K562 (cell line): ENCODE data around the gene CNGA3.

Experiments used
- FOXA3 ChIP-seq, 2 experiments: fragments of 450-650 bp in 1 of 2; sonication (generic) in 1 of 2; formaldehyde crosslinking; IDR thresholded peaks in 1 of 2; conservative IDR thresholded peaks in 1 of 2; 2 replicates each; pipeline versions ENCODE4 v1.4.0 to v1.8.0; 2020 to 2022; ENCODE audit warnings: mild to moderate bottlenecking in 2 of 2, missing genetic modification reagents in 1 of 2
- FOXP1 ChIP-seq: sonication (generic); formaldehyde crosslinking; IDR thresholded peaks from 2 replicates; pipeline ENCODE4 v1.8.0; 2022; ENCODE audit warnings: mild to moderate bottlenecking, missing genetic modification reagents
- MCM5 ChIP-seq: fragments of 450-650 bp; IDR thresholded peaks from 2 replicates; pipeline ENCODE4 v1.6.1; 2016; ENCODE audit warnings: low read depth
- MECOM ChIP-seq: fragments of 250-450 bp; sonication (Bioruptor Pico); IDR thresholded peaks from 2 replicates; pipeline ENCODE4 v1.8.0; 2022; ENCODE audit warnings: inconsistent platforms
- MXI1 ChIP-seq: IDR thresholded peaks from 2 replicates; pipeline ENCODE4 v1.6.1; 2011; ENCODE audit warnings: low read depth, mild to moderate bottlenecking, improper control_type of control experiment, low read length
- POLR2AphosphoS5 ChIP-seq: IDR thresholded peaks from 2 replicates; pipeline ENCODE4 v1.6.1; 2011; ENCODE audit warnings: mild to moderate bottlenecking, low read depth, low read length, moderate library complexity; ENCODE audit not compliant: control insufficient read depth, insufficient read depth
- PRPF4 ChIP-seq: fragments of 200-400 bp; formaldehyde crosslinking; IDR thresholded peaks from one replicate; pipeline ENCODE4 v1.6.1; 2017; ENCODE audit warnings: low read length, low read depth, mild to moderate bottlenecking; ENCODE audit not compliant: insufficient read depth, poor library complexity, severe bottlenecking
- SMARCB1 ChIP-seq: IDR thresholded peaks from 2 replicates; pipeline ENCODE4 v1.6.1; 2011; ENCODE audit warnings: improper control_type of control experiment, low read depth; ENCODE audit not compliant: insufficient read length
- TEAD4 ChIP-seq, 2 experiments: sonication (generic) in 1 of 2; formaldehyde crosslinking in 1 of 2; IDR thresholded peaks; 2 replicates each; pipeline versions ENCODE4 v1.6.1 to v1.8.0; 2012 to 2022; ENCODE audit warnings: borderline replicate concordance in 1 of 2, inconsistent platforms in 1 of 2, low read length in 1 of 2, mild to moderate bottlenecking in 1 of 2, missing genetic modification reagents in 1 of 2
- TF ChIP-seq, protein P1 (sequence below), 3 experiments: IDR thresholded peaks in 2 of 3; conservative IDR thresholded peaks in 1 of 3; 2 replicates each; pipeline ENCODE4 v1.5.1; 2011 to 2012; ENCODE audit warnings: low read length in 3 of 3, mild to moderate bottlenecking in 3 of 3, control low read depth in 2 of 3, improper control_type of control experiment in 1 of 3, inconsistent platforms in 1 of 3, low read depth in 1 of 3, mixed read lengths in 1 of 3, moderate library complexity in 1 of 3; ENCODE audit not compliant: insufficient read depth in 2 of 3

DNA sequence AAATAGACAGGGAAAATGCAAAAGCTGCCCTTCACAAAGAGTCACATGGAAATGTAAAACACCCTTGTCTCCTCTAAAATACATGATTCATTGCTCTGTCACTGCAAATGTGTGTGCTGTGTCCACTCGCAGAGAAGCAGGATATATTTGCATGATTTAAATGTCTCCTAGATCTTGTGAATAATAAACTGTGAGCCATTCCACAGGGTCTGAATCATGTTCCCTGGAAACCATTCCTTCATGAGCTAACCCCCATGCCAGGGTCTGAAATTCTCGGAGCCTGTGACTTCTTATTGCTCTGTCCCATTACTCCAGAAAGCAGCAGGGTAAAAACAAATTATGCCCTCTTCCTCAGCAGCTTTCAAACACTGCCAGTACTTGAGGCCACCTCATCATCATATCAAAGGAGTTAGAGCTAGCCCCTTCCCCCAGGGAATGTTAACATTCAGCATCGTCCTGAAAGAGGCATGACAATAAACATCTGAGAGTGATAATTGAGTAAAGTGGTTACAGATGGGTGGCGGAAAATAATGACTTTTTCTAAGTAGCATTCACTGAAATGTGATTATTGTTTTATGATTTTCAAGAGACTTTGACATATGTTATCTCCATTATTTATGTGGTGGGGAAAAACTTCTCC is 11.7 kb upstream of the CNGA3 start:
- TF ChIP-seq MCM5 (no peak), FOXA3 (CRISPR knock-in tag; conservative IDR thresholded peaks at IDR 0.05 in 1 of 2, IDR thresholded peaks at IDR 0.05 in 1 of 2) (no peak), MECOM (CRISPR knock-in tag) (no peak), PRPF4 (no peak), TEAD4 (IDR thresholded peaks at IDR 0.05; ENCODE audit: low read length) (no peak), TEAD4 (CRISPR knock-in tag; IDR thresholded peaks at IDR 0.05; ENCODE audit: borderline replicate concordance) (no peak), FOXP1 (CRISPR knock-in tag) (no peak), MXI1 (no peak), POLR2AphosphoS5 (no peak), SMARCB1 (no peak)
- TF ChIP-seq, protein P1, sequence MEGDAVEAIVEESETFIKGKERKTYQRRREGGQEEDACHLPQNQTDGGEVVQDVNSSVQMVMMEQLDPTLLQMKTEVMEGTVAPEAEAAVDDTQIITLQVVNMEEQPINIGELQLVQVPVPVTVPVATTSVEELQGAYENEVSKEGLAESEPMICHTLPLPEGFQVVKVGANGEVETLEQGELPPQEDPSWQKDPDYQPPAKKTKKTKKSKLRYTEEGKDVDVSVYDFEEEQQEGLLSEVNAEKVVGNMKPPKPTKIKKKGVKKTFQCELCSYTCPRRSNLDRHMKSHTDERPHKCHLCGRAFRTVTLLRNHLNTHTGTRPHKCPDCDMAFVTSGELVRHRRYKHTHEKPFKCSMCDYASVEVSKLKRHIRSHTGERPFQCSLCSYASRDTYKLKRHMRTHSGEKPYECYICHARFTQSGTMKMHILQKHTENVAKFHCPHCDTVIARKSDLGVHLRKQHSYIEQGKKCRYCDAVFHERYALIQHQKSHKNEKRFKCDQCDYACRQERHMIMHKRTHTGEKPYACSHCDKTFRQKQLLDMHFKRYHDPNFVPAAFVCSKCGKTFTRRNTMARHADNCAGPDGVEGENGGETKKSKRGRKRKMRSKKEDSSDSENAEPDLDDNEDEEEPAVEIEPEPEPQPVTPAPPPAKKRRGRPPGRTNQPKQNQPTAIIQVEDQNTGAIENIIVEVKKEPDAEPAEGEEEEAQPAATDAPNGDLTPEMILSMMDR (IDR thresholded peaks at IDR 0.05 in 2 of 3, conservative IDR thresholded peaks at IDR 0.05 in 1 of 3; ENCODE audit: insufficient read depth in 2 of 3, low read depth in 1 of 3, low read length in 3 of 3): no peak
